Immature natural killer cell (primary cell): ENCODE measurements around the gene BMP8B. TPM values are rescaled to one million over a fixed set of nuclear protein-coding genes. Genes with fewer than 3 reads are reported as not detected.
A peak's percentile ranks its signal among the peaks of the same experiment; 100 is the strongest.
"Not testable (repeated sequence)": the region's sequence is repeated elsewhere in the genome, so short reads cannot be mapped to it uniquely, and the experiment has no call there.

Experiments used
- DNase-seq, 3 donors: peaks; one replicate each; pipeline ENCODE4 v3.0.0; 2022; ENCODE audit warnings: mixed read lengths in 1 of 3
- H3K27ac Mint-ChIP-seq, 6 donors: one replicate each; pipeline ENCODE4 v1.8.0; 2020; ENCODE audit warnings: mixed read lengths in 6 of 6, mild to moderate bottlenecking in 5 of 6, inconsistent platforms in 4 of 6, moderate library complexity in 3 of 6
- H3K27me3 Mint-ChIP-seq, 3 donors: one replicate each; pipeline ENCODE4 v1.8.0; 2020 to 2021; ENCODE audit warnings: low read depth in 3 of 3, mild to moderate bottlenecking in 3 of 3, mixed read lengths in 3 of 3, moderate library complexity in 3 of 3, inconsistent platforms in 1 of 3
- H3K36me3 Mint-ChIP-seq, 3 donors: one replicate each; pipeline ENCODE4 v1.8.0; 2020; ENCODE audit warnings: mixed read lengths in 3 of 3, inconsistent platforms in 2 of 3, mild to moderate bottlenecking in 2 of 3
- H3K4me1 Mint-ChIP-seq, 2 donors: one replicate each; pipeline ENCODE4 v1.8.0; 2020; ENCODE audit warnings: inconsistent platforms in 2 of 2, mild to moderate bottlenecking in 2 of 2, mixed read lengths in 2 of 2, moderate library complexity in 1 of 2
- H3K4me3 Mint-ChIP-seq, 5 donors: one replicate each; pipeline ENCODE4 v1.8.0; 2020; ENCODE audit warnings: mild to moderate bottlenecking in 5 of 5, mixed read lengths in 5 of 5, inconsistent platforms in 3 of 5, moderate library complexity in 3 of 5
- H3K9me3 Mint-ChIP-seq, 6 donors: one replicate each; pipeline ENCODE4 v1.8.0; 2020; ENCODE audit warnings: mild to moderate bottlenecking in 6 of 6, mixed read lengths in 6 of 6, inconsistent platforms in 4 of 6, moderate library complexity in 3 of 6
- polyA plus RNA-seq, 3 donors: library from polyadenylated mRNA; unstranded; fragments of 300-500 nt; fragmentation: Illumina TruSeq; gene quantifications; one replicate each; pipeline ENCODE4 v1.2.3, GENCODE V29; 2021

BMP8B gene
- polyA plus RNA-seq, 3 donors from 2014 or later, result 0.09 to 0.31 (median 0.16) TPM

GRCh38 chr1:39799770-39800470 is 11.3 kb upstream of the BMP8B start:
- Mint-ChIP-seq H3K27ac (peak overlapping the region; percentile 81 to 97 (median 91)), H3K9me3 (no peaks in the 10 kb centered on the region), H3K4me1 (peaks cover 9 to 17% of the 10 kb centered on the region in 2 donors), H3K27me3 (peaks cover 0 to 8% (median 0%) of the 10 kb centered on the region in 3 donors), H3K4me3 (peak overlapping the region; percentile 65 to 78 (median 76)), H3K36me3 (peaks cover 3 to 5% (median 4%) of the 10 kb centered on the region in 3 donors)
- peak; percentile 65 to 67 (median 67) for DNase-seq

- H3K27ac Mint-ChIP-seq, result peak overlapping the region; percentile 81 to 97 (median 94)
- H3K9me3 Mint-ChIP-seq, H3K36me3 Mint-ChIP-seq, H3K27me3 Mint-ChIP-seq: not testable (repeated sequence)
- peak; percentile 86 to 88 (median 87) for DNase-seq
- peak overlapping the region; percentile 65 to 78 (median 76) for H3K4me3 Mint-ChIP-seq
- peaks cover 9 to 17% of the 10 kb centered on the region in 2 donors for H3K4me1 Mint-ChIP-seq
These were observed 10.4 kb upstream of the BMP8B start for GRCh38 chr1:39798859-39799769.

DNA sequence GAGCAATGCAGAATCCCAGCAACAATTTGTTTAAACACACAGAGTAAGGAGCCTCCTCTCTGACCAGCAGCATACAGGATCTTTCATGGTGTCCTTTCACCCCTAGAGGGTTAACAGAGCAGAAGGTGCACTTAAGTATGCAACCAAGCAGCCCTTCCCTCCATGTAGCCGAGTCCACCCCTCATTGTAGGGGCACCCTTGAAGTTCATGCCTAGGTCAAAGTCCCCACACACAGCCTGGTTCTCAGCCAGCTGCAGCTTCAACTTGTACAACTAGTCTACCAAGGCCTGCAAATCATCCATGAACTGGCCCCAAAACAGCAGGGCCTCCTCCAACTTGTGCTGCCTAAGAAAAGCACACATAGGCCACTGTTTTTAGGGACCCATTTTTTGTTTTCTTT is 7.0 kb upstream of the BMP8B start:
- H3K27me3 Mint-ChIP-seq, result peaks cover 0 to 9% (median 2%) of the 10 kb centered on the region in 3 donors
- no peak for DNase-seq
- peaks cover 9 to 23% of the 10 kb centered on the region in 2 donors for H3K4me1 Mint-ChIP-seq
- H3K36me3 Mint-ChIP-seq, result peaks cover 0 to 5% (median 3%) of the 10 kb centered on the region in 3 donors
- H3K9me3 Mint-ChIP-seq, result no peaks in the 10 kb centered on the region
- no peak overlapping the region for H3K4me3 Mint-ChIP-seq
- no peak overlapping the region for H3K27ac Mint-ChIP-seq

DNA sequence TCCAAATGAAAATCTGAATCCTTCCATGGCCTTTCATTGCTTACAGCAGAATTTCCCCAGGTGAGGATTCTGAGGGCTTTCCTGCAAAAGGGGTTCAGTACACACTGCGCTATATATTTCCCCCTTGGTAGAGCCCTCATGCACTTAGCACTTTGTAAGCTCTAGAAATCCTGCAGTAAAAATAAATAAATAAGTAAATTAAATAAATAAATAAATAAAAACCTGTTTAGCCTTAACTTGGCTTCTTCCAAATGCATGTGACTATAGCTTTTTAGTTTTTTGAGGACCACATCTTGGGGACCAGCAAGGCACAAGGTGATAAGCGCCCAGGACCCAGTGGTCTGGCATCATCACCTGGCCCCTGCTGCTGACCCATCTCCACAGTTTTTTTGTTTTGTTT is 3.2 kb upstream of the BMP8B start:
- no peak overlapping the region for H3K4me3 Mint-ChIP-seq
- no peak for DNase-seq
- H3K4me1 Mint-ChIP-seq, result peaks cover 7 to 20% of the 10 kb centered on the region in 2 donors
- no peak overlapping the region for H3K27ac Mint-ChIP-seq
- peaks cover 2 to 3% (median 2%) of the 10 kb centered on the region in 3 donors for H3K27me3 Mint-ChIP-seq
- no peaks in the 10 kb centered on the region for H3K9me3 Mint-ChIP-seq
- H3K36me3 Mint-ChIP-seq, result peaks cover 0 to 5% (median 0%) of the 10 kb centered on the region in 3 donors

DNA sequence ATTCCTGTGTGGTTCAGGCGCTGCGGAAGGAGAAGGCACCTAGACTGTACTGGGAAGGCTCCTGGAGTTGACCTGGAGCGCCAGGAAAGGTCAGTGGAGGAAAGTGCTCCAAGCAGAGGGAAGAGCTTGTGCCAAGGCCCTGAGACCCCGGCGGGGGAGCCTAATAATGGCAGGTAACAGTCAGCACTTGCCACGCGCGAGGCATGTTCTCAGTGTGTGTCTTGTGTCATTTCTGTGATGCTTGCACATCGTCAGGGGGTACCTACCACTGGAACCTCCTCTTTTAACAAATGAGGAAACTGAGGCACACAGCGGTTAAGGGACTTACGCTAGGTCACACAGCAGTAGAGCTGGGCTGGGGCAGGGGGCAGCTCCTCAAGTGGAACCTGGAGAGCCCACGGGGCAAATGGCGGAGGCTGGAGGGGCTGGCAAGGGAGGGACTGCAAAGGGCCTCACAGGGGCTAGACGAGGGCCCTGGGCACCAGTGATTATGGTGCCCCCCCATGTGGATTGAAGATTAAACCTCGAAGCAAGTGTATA is 976 bp upstream of the BMP8B start:
- DNase-seq, result no peak
- H3K27me3 Mint-ChIP-seq, result peaks cover 2% of the 10 kb centered on the region in 3 donors
- peak overlapping the region; percentile 78 to 88 (median 85) for H3K4me3 Mint-ChIP-seq
- peaks cover 7 to 20% of the 10 kb centered on the region in 2 donors for H3K4me1 Mint-ChIP-seq
- no peaks in the 10 kb centered on the region for H3K9me3 Mint-ChIP-seq
- H3K27ac Mint-ChIP-seq, result peak overlapping the region; percentile 57 to 86 (median 66)
- H3K36me3 Mint-ChIP-seq, result peaks cover 0 to 5% (median 0%) of the 10 kb centered on the region in 3 donors

GRCh38 chr1:39788426-39788757 is 273 bp downstream of the BMP8B start:
- Mint-ChIP-seq H3K9me3 (no peaks in the 10 kb centered on the region), H3K27me3 (peaks cover 2% of the 10 kb centered on the region in 3 donors), H3K4me3 (peak overlapping the region in 1 of 5 donors; percentile 6), H3K27ac (no peak overlapping the region), H3K36me3 (peaks cover 0 to 5% (median 0%) of the 10 kb centered on the region in 3 donors), H3K4me1 (peaks cover 7 to 20% of the 10 kb centered on the region in 2 donors)
- DNase-seq, result no peak

DNA sequence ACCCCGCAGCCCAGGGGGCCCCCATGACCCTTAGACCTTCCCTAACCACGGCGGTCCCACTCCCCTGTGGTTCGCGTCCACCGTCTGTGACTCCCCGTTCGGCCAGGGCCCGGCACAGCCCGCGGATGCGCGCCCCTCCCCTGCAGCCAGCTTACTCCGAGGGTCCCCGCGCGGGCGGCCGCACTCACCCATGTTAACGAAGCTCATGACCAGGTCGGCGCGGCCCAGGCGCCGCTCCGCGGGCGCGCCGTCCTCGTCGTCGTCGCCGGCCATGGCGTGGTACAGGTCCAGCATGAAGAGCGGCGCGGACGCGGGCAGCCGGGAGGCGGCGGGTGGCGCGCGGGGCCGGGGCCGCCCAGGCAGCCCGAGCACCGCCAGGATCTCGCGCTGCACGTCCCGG is 701 bp downstream of the BMP8B start:
- H3K4me1 Mint-ChIP-seq, result peaks cover 7 to 20% of the 10 kb centered on the region in 2 donors
- peak overlapping the region in 4 of 5 donors; percentile 32 to 76 (median 70) for H3K4me3 Mint-ChIP-seq
- not testable (repeated sequence) for H3K36me3 Mint-ChIP-seq, H3K9me3 Mint-ChIP-seq, DNase-seq, H3K27ac Mint-ChIP-seq, H3K27me3 Mint-ChIP-seq

DNA sequence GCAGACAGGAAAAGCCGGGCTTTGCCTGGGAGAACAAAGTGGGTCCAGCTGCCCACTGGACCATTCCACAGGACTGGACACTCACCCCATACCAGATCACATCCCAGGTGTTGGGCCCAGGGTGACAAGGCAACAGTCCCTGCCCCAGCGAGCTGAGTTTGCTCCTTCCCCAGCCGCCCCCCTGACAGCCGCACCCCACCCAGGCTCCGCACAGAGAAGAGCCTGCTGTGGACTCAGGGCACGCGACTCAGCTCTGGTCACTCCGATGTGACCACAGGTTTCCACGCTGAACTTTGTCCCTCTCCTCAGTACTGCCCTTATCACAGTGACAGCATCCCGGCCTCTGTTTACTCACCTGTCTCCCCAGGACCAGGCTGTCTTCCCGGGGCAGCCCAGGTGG is 1.2 kb downstream of the BMP8B start:
- peak overlapping the region in 2 of 6 donors; percentile 9 to 63 for H3K27ac Mint-ChIP-seq
- no peak for DNase-seq
- peak overlapping the region; percentile 69 to 83 (median 75) for H3K4me3 Mint-ChIP-seq
- no peaks in the 10 kb centered on the region for H3K36me3 Mint-ChIP-seq
- no peaks in the 10 kb centered on the region for H3K9me3 Mint-ChIP-seq
- H3K4me1 Mint-ChIP-seq, result peaks cover 7 to 20% of the 10 kb centered on the region in 2 donors
- H3K27me3 Mint-ChIP-seq, result peaks cover under 1 to 2% (median 2%) of the 10 kb centered on the region in 3 donors

- peak overlapping the region; percentile 69 to 83 (median 75) for H3K4me3 Mint-ChIP-seq
- H3K27me3 Mint-ChIP-seq, H3K36me3 Mint-ChIP-seq, H3K9me3 Mint-ChIP-seq, DNase-seq: not testable (repeated sequence)
- H3K27ac Mint-ChIP-seq, result peak overlapping the region in 3 of 6 donors; percentile 9 to 63 (median 42)
- peaks cover 7 to 20% of the 10 kb centered on the region in 2 donors for H3K4me1 Mint-ChIP-seq
These were observed 1.6 kb downstream of the BMP8B start for GRCh38 chr1:39787108-39787375.

DNA sequence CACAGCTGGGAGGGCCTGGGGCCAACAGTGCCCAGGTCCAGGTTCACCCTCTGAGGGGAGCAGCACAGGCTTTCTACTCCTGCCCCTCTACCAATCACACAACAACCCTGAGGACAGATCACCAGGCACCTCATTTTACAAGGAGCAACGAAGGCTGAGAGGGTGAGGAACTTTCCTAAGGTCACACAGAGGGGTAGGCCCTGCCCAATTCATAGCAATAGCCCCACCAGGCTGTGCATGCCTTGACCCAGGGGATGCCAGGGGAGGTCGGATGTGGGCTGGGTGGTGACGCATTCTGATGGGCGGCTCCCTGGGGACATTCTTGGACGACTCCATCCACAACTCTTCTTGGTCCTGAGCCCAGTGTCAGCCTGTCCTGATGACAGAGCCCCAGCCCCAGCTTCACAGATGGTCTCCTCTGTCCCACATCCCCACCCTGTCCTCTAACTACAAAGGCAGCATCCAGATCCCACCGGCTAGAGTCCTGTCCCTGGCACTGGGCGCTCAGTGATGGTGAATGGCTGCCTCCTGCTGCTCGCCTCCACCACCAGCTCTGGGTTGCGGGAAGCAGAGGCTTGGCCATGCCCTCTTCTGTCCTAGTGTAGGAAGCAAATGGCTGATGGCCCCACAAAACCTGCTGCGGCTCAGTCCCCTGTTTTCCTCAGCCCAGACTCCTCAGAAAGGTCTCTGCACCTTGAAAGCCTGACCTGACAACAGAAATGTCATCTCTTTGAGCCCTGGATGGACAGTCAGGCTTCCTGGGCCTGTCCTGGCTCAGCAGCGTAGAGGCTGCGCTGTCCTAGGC is 2.2 kb downstream of the BMP8B start:
- not testable (repeated sequence) for H3K27me3 Mint-ChIP-seq, H3K36me3 Mint-ChIP-seq, DNase-seq, H3K9me3 Mint-ChIP-seq
- Mint-ChIP-seq H3K4me3 (peak overlapping the region; percentile 69 to 83 (median 75)), H3K4me1 (peaks cover 7 to 19% of the 10 kb centered on the region in 2 donors), H3K27ac (peak overlapping the region in 2 of 6 donors; percentile 42 to 63)

DNA sequence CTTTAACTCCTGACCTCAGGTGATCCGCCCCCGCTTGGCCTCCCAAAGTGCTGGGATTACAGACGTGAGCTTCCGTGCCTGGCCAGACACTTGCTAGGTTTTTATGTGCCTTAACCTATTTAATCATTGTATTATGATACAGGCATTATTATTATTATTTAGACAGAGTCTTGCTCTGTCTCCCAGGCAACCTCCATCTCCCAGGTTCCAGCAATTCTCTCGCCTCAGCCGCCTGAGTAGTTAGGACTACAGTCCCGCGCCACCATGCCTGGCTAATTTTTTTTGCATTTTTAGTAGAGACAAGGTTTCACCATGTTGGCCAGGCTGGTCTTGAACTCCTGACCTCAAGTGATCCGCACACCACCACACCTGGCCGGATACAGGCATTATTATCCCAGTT is 6.0 kb downstream of the BMP8B start:
- H3K4me1 Mint-ChIP-seq, H3K4me3 Mint-ChIP-seq, DNase-seq, H3K9me3 Mint-ChIP-seq, H3K27me3 Mint-ChIP-seq, H3K36me3 Mint-ChIP-seq, H3K27ac Mint-ChIP-seq: not testable (repeated sequence)

- DNase-seq, result no peak
- Mint-ChIP-seq H3K27ac (no peak overlapping the region), H3K9me3 (no peaks in the 10 kb centered on the region), H3K27me3 (peaks cover 0 to 2% (median 0%) of the 10 kb centered on the region in 3 donors), H3K36me3 (no peaks in the 10 kb centered on the region), H3K4me1 (peaks cover under 1 to 2% of the 10 kb centered on the region in 2 donors), H3K4me3 (no peak overlapping the region)
These were observed 6.6 kb downstream of the BMP8B start for GRCh38 chr1:39782103-39782502.

- H3K27ac Mint-ChIP-seq, result no peak overlapping the region
- no peak overlapping the region for H3K4me3 Mint-ChIP-seq
- DNase-seq, result no peak
- peaks cover 2 to 4% of the 10 kb centered on the region in 2 donors for H3K4me1 Mint-ChIP-seq
- peaks cover 0 to 2% (median 0%) of the 10 kb centered on the region in 3 donors for H3K27me3 Mint-ChIP-seq
- no peaks in the 10 kb centered on the region for H3K36me3 Mint-ChIP-seq
- H3K9me3 Mint-ChIP-seq, result no peaks in the 10 kb centered on the region
These were observed 7.3 kb downstream of the BMP8B start for GRCh38 chr1:39781349-39781715.
